Body of pancreas (tissue), 4 donors: Measurements from ENCODE around the gene GTPBP3.

Experiments used
- POLR2A ChIP-seq, 3 donors: fragments of 450-650 bp; IDR thresholded peaks; one replicate each; pipeline ENCODE4 v1.6.1; 2016; ENCODE audit warnings: antibody characterized with exemption in 3 of 3, mild to moderate bottlenecking in 2 of 3
- TF ChIP-seq, protein P1 (sequence below), 7 experiments: fragments of 450-650 bp in 4 of 7; fragments of 200-600 bp in 3 of 7; sonication (generic) in 3 of 7; IDR thresholded peaks; one replicate each; pipeline ENCODE4 v1.5.1; 2016 to 2019; ENCODE audit warnings: antibody characterized with exemption in 7 of 7

GRCh38 chr19:17328517-17329365 is 8.6 kb upstream of the GTPBP3 start:
- no peak for TF ChIP-seq POLR2A (IDR thresholded peaks at IDR 0.05)
- TF ChIP-seq, protein P1, sequence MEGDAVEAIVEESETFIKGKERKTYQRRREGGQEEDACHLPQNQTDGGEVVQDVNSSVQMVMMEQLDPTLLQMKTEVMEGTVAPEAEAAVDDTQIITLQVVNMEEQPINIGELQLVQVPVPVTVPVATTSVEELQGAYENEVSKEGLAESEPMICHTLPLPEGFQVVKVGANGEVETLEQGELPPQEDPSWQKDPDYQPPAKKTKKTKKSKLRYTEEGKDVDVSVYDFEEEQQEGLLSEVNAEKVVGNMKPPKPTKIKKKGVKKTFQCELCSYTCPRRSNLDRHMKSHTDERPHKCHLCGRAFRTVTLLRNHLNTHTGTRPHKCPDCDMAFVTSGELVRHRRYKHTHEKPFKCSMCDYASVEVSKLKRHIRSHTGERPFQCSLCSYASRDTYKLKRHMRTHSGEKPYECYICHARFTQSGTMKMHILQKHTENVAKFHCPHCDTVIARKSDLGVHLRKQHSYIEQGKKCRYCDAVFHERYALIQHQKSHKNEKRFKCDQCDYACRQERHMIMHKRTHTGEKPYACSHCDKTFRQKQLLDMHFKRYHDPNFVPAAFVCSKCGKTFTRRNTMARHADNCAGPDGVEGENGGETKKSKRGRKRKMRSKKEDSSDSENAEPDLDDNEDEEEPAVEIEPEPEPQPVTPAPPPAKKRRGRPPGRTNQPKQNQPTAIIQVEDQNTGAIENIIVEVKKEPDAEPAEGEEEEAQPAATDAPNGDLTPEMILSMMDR (IDR thresholded peaks at IDR 0.05): no peak
